Stimulated activated CD8-positive, alpha-beta memory T cell treated with anti-CD3 and anti-CD28 coated beads, Interleukin-15, amount 100 ng/mL, for 1 hour (primary cell): Measurements from ENCODE around the gene MED28.
"Not testable (repeated sequence)": the region's sequence is repeated elsewhere in the genome, so short reads cannot be mapped to it uniquely, and the experiment has no call there.

Experiments used
- DNase-seq: peaks from one replicate; pipeline ENCODE4 v3.0.0-alpha.2; 2020; ENCODE audit warnings: low read depth

Gene MED28

DNA sequence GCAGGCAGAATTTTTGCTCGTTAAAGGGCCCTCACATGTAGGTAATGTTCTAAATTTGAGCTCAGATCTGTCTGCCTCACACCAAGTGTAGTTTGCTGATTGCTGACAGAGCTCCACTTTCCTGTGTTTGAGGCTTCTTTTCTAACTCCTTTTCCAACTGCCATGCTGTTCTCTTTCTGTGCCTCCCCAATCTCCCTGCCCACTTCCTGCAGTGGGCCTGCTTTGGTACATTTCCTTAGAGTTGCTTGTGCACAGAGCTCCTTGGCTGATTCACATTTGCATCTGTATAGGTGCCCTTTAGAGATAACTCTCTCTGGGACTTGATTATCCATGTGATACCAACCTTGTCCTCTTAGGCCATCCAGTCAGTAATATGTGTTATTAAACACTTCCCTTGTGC lies 4.5 kb downstream of the MED28 start:
- no peak for DNase-seq

DNA sequence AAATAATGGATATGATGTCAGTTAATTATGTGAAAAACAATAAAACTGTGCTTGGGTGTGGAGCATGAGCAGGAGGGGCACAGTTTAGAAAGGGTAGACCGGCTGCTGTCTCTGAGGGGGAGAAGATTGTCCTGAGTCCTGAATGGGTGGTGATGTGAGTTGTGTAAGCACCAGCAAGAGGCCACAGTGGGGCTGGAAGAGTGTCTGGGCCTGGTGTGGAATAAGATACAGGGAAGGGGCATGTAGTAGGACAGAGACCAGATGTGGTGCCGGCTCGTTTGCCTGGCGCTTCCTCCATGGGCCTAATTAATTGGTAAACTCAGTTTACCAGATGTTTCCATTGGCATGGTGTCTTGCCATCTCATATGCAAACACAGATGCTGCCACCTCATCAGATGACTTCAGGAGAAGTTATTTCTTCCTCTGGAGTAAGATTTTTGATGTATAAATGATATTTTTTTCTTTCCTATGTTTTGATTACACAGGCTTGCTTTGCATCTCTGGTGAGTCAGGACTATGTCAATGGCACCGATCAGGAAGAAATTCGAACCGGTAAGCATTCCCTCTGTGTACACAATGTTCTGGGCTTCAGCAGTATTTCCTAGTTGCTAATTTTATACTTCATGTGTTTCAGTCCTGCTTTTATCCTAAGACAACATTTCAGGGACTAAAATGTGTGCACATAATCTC lies 5.1 kb downstream of the MED28 start:
- no peak for DNase-seq

DNA sequence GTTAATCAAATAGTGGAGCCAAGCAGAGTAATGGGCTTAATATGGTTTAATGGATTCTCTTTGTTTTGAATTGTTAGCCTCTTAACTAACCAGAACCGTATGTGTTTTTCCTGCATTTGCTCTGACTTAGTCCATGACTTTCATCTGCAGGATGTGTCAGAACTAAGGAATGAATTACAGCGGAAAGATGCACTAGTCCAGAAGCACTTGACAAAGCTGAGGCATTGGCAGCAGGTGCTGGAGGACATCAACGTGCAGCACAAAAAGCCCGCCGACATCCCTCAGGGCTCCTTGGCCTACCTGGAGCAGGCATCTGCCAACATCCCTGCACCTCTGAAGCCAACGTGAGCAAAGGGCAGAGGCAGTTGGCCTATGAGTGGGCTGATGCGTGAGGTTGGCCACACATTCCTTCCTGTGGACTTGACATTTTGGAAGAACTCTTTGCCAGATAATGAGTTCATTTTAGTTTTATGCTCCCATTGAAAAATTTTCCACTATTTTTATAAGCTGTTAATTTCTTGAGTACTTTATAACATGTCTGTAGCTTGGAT lies 9.1 kb downstream of the MED28 start:
- DNase-seq: no peak

DNA sequence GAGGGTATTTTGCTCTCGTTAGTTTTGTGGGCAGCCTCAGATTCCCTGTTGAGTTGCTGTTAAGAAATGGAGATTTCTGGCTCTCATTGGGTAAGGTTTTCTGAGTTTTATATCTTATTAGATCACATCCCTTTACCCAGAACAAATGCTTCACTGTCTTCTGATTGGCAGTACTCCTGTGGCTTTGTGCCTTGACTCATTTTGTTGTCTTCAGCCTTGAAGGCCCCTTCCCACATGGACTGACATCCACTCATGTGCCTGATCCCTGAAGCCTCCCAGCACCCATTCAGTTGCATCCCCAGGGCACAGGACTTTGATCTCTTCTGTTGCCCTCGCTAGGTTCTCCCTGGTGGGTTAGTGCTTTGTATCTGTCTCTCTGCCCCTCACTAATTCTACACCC lies 10.4 kb downstream of the MED28 start:
- no peak for DNase-seq

DNA sequence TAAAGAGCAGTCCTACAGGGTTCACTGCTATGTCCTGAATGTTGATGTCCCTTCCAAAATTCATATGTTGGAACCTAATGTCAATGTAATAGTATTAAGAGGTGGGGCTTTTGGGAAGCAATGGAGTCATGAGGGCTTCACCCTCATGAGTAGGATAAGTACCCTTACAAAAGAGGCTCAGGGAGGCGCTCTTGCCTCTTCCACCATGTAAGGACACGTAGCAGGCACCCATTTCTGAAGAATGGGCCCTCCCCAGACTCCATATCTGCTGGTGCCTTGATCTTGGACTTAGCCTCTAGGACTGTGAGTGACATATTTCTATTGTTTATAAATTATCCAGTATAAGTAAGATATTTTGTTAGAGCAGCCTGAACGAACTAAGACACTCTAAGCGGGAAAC lies 15.8 kb downstream of the MED28 start:
- DNase-seq: no peak

DNA sequence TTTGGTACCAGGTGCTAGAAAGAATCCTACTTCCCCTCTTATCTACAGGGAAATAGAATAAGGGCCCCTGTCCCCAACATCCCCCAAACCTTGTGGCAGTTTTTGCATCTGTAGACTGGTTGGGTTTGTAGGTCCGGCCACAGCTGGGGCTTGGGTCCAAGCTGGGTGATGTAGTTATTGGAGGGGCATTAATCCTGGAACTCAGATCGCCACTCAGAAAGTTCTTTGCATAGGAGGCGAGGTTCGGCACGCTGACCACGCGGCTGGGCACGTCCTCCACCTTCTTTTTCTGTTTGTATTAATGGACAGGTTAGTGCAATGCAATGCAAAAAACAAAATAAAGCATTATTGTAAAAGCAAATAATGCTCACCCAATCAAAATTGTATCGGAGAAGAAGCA lies 19.2 kb downstream of the MED28 start:
- no peak for DNase-seq

DNA sequence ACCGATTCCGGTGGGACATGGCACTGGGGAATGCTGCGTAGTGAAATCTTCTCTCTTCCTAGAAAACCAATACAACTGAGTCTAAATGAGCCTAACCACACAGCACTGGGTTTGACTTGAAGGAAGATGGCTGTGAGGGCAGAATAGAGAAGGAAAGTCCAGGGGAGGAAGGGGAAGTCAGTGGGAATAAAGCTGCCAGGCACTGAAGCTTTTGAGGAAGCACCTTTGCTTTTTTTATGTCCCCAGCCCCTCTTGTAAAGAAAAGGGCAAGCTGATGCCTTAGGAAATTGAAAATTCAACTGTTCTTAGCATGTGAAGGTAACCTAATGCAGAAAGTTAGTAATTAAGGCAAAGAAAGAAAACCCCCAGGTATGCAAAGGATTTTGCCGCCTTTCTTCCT lies 20.6 kb downstream of the MED28 start:
- no peak for DNase-seq

DNA sequence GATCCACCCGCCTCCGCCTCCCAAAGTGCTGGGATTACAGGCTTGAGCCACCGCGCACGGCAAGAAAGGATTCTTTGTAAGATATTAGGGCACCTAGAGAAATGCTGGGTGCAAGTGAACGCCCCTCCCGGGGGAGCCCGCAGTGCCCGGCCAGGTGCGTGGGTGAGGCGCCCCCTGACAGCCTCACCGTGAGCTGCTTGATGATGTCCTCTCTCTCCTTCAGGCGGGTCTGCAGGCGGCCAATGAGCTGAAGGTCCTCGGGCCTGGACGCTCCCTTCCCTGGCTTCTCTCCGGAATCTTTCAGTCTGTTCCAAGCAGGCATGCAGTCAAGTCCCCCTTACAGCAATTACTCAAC lies 21.9 kb downstream of the MED28 start:
- no peak for DNase-seq

DNA sequence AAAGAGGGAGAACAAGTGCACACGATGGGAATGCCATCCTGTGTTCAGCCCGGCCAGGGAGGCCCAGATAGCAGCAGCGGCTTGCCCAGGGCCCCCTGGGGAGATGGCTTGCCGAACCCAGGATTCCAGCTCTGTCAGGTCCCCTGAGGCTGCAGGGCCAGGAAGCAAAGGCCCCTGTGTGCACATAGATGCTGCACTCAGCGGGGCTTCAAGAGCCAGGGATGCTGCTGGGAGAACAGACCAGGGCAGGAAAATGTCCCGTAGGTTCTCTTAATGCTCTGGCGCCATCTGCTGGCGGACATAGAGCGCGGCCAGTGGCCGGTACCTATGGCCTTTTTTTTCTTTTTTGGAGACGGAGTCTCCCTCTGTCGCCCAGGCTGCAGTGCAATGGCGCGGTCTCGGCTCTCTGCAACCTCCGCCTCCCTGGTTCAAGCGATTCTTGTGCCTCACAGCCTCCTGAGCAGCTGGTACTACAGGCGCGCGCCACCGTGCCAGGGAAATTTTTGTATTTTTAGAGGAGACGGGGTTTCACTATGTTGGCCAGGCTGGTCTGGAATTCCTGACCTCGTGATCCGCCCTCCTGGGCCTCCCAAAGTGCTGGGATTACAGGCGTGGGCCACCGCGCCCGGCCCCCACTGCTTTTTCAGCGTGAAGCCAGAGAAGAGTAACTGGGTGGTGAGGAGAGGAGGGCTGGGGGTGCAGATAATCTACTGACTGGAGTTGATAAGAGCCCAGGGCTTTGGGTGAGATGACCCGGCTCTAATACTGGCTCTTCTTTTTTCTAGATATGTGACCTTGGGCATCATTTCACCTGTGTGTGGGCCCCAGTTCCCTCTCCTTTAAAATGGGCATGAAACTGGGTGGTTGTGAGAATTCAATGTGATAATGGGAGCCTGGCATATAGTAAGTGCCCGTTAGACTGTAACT lies 22.5 kb downstream of the MED28 start:
- peak; percentile 49 for DNase-seq

DNA sequence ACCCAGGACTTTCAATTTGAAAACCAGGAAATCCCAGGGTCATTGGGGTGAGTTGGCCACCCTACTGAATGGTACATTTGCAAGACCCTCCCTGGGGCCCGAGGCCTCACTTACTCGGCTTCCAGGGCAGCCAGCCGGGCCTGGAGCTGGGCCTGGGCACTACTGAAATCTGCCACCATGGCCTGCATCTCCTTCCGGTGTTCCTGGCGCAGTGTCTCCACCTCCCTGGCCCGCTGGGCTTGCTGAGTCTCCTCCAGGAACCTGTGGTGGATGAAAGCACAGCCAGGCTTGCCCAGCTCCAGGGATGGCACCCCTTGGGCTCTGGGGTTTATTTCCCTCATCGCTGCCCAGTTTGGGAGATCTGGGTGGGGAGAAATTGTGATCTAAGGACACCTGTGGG lies 24.7 kb downstream of the MED28 start:
- DNase-seq: no peak

DNA sequence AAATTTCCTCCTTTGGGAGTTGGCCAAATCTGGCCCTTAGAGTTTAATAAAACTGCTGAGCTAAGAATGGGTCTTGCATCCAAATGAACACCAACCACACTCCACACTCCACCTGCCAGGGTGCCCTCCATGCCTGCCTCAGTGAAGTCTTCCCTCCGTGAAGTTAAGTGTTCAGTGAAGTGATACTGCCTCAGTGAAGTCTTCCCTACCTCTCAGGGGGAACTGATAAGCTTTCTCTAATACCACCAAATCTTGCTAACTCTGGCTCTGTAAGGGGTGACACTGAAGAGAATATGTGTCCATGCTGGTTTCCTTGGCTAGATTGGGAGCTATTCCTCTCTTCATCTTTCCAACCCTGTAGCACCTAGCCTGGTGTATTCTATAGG lies 27.9 kb downstream of the MED28 start:
- DNase-seq: no peak

DNA sequence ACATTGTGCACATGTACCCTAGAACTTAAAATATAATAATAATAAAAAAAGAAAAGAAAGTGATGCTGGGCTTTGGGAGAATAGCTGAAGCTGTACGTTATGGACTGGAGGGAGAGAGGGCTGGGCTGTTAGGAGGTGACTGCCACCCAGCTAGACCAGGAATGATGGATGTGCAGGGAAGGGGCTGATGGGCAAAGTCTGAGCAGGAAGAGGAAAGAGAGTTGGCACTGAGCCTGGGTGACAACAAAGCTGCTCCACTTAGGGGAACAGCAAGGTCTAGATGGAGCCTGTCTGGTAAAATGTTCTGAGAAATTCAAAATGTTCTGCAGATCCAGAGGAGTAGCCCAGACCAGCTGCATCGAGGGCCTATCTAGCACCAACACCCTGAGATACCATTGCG lies 32.3 kb downstream of the MED28 start:
- DNase-seq: no peak

DNA sequence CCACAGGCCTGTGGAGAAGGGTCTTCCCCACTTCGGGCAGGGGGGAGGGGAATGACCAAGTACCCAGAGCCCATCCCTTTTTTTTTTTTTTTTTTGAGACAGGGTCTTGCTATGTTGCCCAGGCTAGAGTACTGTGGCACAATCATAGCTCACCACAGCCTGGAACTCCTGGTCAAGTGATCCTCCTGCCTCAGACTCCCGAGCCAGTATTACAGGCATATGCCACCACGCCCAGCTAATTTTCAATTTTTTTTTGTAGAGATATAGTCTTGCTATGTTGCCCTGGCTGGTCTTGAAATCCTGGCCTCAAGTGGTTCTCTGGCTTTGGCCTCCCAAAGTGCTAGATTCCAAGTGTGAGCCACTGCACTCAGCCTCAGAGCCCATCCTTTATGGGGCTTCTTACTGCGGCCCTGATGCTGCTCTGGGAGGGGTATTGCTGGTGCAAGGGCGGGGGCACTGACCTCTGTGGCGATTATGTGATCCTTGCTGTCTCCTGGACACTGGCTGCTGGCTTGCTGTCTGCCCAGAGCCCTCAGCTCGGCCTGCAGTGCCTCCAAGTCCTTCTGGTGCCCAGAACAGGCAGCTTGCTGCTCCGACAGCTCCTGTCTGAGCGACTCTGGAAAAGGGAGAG lies 32.9 kb downstream of the MED28 start:
- no peak for DNase-seq

DNA sequence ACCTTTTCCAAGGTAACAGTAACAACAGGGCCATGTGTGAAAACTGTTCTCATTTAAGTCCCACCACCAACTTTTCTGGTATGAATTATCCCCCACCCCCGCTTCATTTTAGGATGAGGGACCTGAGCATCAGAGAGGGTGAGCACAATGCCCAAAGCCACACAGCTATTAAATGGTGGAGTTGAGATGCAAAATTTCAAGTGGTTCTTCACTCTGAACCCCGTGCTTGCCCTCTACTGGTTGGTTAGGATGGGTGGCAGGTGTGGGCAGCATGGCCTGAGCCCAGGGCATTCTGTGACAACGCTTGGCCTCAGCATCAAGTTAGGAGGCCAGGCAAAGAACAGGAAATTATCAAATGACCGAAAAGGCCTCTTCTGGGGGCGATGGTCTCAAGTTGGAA lies 33.5 kb downstream of the MED28 start:
- no peak for DNase-seq

DNA sequence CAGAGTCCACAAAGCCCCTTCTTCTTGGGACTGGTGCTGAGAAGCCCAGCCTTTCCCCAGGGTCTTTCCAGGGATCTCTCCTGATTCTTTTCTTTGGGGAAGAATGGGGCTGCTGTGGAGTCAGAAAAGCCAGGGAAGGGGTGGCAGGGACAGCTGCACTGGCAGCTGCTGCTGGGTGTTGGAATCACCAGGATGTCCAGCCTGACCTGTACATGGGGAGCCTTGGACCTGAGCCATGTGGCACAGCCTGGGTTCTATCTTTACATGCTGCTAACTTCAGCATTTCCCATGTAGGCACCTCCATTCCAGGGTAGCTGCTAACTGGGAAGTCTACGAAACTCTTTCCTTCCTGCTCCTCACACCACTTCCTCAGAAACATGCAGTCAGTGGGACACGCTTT lies 36.0 kb downstream of the MED28 start:
- DNase-seq: no peak

DNA sequence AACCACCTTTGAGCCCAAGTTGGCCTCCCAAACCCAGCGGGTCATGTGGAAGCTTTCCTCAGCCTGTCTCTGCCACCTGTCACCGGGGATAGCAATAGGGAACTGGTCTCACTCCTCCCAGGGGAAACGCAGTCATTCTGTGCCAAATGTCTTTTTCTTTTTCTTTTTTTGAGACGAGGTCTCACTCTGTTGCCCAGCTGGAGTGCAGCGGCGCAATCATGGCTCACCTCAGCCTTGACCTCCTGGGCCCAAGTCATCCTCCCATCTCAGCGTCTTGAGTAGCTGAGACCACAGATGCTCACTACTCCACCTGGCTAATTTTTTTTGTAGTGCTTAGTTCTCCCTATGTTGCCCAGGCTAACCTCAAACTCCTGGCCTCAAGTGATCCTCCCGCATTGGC lies 40.3 kb downstream of the MED28 start:
- DNase-seq: no peak

DNA sequence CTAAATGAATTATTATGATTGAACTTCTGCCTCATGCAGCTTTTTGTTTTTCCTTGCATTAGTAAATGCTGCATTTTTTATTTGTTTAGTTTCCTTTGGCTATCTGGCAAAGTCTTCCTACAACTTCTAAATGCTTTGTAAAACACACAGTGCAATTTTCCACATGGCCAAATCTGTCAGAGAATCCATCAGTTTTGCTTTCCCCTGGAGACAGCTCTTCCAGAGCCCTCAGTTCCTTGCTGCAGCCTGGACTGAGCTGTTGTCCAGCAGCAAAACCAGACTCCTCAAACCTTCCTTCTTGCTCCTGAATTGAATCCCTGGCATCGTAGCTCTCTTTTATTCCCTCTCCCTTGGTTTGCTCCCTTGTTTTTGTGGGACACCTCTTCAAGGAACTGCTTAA lies 42.6 kb downstream of the MED28 start:
- no peak for DNase-seq

DNA sequence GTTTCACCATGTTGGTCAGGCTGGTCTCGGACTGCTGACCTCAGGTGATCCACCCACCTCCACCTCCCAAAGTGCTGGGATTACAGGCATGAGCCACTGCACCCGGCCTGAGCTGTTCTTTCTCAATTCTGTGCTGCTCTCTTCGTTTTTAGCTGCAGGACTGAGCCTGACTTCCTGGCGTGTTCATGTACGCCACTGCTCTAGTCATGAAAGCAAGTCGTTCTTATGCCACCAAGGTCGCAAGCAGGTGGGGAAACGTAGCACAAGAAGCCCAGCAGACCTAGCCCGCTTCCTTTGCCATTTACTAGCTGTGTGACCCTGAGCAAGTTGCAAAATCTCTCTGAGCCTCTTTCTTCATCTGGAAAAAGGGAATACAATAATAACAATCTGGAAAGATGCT lies 43.4 kb downstream of the MED28 start:
- no peak for DNase-seq

DNA sequence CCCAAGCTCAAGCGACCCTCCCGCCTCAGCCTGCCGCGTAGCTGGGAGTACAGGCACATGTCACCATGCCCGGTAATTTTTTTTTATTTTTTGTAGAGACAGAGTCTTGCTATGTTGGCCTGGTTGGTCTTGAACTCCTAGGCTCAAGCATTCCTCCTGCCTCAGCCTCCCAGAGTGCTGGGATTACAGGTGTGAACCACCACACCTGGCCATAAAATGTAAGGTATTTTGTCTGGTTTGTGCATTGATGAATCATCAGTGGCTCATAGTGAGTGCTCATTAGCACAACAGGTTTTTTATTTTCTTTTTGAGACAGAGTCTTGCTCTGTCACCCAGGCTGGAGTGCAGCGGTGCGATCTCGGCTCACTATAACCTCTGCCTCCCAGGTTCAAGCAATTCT lies 44.8 kb downstream of the MED28 start:
- not testable (repeated sequence) for DNase-seq

DNA sequence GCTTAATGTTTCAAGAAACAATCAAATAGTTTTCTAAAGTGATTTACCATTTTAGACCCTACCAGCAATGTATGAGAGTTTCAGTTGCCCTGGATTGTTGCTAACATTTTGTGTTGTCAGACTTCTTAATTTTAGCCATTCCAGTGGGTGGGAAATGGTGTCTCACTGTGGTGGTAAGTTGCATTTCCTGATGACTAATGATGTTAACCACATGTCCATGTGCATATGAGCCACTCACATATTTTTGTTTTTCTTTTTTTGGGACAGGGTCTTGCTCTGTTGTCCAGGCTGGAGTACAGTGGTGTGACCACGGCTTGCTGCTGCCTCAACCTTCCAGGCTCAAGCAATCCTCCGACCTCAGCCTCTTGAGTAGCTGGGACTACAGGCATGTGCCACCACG lies 48.3 kb downstream of the MED28 start:
- DNase-seq: no peak

DNA sequence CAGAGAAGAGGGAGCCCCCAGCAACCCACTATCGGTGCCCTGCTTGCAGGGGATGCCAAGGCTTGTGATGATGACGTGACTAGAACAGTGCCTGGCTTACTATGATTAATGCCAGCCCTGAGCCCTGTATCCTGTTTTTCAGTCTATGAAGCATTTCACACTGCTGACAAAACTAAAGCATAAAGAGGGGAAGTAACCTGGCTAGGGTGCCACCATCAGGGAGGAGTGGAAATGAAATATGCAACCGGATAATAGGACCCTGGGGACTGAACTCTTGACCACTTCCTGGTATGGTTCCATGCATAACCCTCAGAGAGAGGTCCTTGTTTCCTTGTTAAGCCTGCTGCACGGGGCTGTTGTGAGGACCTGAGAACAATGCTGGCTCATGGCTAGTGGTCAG lies 50.3 kb downstream of the MED28 start:
- no peak for DNase-seq

DNA sequence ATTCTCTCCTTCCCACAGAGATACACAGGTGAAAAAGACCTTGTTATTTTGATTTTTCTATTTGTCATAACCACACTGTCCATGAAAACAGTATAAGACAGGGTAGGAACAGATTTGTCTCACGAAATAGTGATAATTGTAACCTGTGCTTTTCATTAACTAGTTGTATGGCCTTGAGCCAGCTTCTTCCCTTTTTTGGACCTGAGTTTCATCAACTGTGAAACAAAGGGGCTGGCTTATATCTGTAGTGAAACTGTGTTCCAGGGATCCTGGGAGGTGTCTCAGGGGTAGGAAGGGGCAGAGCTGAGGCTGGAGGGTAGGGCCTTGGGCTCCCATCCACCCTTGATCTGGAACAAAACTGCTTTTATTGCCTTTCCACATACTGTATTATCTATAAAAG lies 50.9 kb downstream of the MED28 start:
- no peak for DNase-seq

DNA sequence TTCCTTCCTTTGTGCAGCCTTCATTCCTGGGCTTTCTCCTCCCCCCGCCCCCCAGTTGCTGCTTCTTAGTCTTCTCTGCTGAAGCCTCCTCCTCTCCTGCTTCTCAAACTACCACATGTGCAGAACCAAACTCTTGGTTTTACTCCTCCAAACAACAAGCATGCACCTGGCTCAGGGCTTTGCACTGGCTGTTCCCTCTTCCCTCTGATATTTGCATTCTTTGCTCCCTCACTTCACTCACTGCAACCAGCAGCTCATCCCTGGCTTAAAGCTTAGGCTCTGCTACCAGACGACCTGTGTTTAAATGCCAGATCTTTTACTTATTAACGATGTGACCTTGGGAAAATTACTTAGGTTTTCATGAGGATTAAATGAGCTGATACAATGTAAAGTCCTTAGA lies 51.4 kb downstream of the MED28 start:
- no peak for DNase-seq
